ENCODE results near the gene POLN. TPM values are rescaled to one million over a fixed set of nuclear protein-coding genes. Genes with fewer than 3 reads are reported as not detected.

The POLN gene
- total RNA-seq, 1 donor from 2014 or later, result 0.29 TPM

DNA sequence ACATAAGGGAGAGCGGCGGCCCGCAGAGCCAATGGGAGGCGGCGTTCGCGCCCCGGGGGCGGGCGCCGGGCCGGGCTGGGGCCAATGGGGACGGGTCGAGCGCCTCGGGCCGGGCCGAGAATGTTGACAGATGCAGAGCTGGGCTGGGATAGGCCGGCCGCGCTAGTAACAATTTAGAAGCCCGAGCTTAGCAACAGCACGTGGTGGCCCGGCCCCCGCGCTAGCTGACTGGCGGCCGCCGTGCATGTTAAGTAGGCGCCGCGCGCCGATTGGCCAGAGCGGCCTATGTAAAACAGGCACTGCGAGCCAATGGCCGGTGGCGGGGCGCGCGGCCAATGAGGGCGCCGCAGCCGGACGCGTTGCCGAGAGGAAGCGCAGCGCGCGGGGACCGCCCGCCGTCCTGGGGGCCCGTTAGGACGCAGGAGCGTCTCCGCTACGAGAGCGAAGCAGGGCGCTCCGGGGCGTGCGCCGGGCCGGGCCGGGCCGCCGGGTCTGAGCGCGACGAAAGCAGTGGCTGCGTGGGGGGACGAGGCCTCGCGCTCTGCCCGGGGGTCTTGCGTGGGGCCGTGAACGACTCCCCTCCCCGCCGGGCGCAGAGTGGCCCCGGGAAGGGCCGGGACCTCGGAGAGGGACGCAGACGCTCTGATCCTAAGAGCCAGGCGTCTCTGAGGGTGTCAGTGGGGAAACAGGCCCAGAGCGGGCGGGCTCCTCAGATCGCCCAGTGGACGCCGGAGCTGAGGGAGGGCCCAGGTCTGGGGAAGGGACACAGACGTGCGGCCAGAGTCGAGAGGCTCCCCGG, 20.4 kb upstream of the POLN start:
- TF ChIP-seq, protein P1, sequence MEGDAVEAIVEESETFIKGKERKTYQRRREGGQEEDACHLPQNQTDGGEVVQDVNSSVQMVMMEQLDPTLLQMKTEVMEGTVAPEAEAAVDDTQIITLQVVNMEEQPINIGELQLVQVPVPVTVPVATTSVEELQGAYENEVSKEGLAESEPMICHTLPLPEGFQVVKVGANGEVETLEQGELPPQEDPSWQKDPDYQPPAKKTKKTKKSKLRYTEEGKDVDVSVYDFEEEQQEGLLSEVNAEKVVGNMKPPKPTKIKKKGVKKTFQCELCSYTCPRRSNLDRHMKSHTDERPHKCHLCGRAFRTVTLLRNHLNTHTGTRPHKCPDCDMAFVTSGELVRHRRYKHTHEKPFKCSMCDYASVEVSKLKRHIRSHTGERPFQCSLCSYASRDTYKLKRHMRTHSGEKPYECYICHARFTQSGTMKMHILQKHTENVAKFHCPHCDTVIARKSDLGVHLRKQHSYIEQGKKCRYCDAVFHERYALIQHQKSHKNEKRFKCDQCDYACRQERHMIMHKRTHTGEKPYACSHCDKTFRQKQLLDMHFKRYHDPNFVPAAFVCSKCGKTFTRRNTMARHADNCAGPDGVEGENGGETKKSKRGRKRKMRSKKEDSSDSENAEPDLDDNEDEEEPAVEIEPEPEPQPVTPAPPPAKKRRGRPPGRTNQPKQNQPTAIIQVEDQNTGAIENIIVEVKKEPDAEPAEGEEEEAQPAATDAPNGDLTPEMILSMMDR (conservative IDR thresholded peaks at IDR 0.05; ENCODE audit: low read depth, low read length), result no peak

GRCh38 chr4:2261853-2262144, 19.9 kb upstream of the POLN start, which contains the start of gene MXD4:
TSS of gene MXD4 (minus strand) at chr4:2262109. CDS start at chr4:2261980, 129 bp downstream.
- TF ChIP-seq, protein P1 (conservative IDR thresholded peaks at IDR 0.05; ENCODE audit: low read depth, low read length), result no peak
- H3K4me3 ChIP-seq (ENCODE audit: low read depth, low read length), result peak within 1 kb of the TSS; percentile 92
- no peak for DNase-seq (ENCODE audit: low read depth)

More for the DNA sequence above, 20.4 kb upstream of the POLN start:
- DNase-seq (ENCODE audit: low read depth), result peak; percentile 78
- H3K4me3 ChIP-seq (ENCODE audit: low read depth, low read length), result peak overlapping the region; percentile 82

DNA sequence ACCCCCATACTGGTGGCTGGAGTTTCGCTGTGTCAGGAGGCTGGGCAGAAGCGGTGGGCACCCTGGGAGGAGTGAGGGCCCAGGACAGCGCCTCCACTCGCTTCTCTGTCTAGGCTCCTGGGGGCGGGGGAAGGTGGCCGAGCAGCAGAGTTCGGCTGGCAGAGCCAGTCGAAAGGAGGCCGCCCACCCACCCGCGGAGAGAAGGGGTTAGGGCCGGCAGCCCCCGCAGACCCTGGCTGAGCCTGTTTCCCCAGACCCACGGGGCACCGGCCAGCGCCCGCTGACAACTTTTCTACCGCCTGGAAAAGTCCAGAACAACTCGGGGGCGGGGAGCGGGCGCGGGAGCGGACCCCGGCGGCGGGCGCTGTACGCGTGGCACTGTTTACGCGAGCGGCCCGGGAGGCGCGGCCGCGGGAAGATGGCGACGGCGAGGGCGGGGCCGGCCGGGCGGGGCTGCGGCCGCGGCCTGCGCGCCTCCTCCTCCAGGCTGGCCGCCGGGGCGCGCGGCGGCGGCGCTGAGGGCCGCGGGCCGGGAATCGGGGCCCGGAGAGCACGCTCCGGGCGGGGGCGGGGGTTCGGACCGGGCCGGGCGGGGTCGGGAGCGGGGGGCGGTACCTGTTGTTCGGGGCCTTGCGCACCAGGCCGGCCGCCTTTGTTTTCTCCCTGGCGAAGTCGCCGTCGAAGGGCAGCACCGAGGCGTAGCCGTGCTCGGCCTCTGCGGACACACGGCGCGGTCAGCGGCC, 19.4 kb upstream of the POLN start:
- DNase-seq (ENCODE audit: low read depth), result no peak
- peak overlapping the region; percentile 92 for H3K4me3 ChIP-seq (ENCODE audit: low read depth, low read length)
- TF ChIP-seq, protein P1 (conservative IDR thresholded peaks at IDR 0.05; ENCODE audit: low read depth, low read length), result no peak

DNA sequence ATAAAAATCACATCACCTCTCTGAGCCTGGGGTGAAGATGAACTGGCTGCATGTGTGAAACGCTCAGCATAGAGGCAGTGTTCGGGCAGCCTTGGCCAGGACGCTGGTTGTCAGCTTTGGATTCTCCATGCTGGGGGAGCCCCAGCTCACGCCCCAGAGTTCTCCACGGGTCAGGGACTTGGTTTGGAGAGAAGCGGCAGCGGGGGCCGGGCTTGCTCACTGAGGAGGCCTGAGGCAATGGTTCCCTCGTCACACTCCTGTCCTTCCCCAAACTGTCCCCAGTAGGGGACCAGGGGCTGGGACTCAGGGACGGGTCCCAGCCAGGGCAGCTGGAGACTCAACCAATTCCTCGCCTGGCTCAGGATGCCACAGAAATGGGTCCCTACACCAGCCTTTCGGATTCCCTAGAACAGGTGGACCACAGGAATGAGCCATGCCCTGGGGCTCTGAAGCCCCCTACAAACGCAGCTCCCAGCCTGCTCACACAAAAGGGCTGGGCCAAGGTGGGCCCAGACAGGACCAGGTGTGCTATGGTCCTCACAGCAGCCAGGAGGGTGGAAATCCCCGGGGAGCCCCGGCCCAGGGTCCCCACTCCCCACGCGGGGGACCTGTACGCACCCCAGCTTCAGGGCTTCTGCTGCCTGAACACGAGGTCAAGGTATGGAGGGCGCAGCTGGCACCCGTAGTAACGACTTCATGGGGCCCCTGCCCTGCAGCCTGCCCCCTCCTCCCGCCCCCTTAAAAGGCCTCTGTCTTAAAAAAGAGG, 18.6 kb upstream of the POLN start:
- peak overlapping the region; percentile 92 for H3K4me3 ChIP-seq (ENCODE audit: low read depth, low read length)
- DNase-seq (ENCODE audit: low read depth), result no peak
- TF ChIP-seq, protein P1 (conservative IDR thresholded peaks at IDR 0.05; ENCODE audit: low read depth, low read length), result no peak

GRCh38 chr4:2259541-2260343, 17.8 kb upstream of the POLN start:
- TF ChIP-seq, protein P1 (conservative IDR thresholded peaks at IDR 0.05; ENCODE audit: low read depth, low read length), result no peak
- H3K4me3 ChIP-seq (ENCODE audit: low read depth, low read length), result peak overlapping the region; percentile 92
- no peak for DNase-seq (ENCODE audit: low read depth)

DNA sequence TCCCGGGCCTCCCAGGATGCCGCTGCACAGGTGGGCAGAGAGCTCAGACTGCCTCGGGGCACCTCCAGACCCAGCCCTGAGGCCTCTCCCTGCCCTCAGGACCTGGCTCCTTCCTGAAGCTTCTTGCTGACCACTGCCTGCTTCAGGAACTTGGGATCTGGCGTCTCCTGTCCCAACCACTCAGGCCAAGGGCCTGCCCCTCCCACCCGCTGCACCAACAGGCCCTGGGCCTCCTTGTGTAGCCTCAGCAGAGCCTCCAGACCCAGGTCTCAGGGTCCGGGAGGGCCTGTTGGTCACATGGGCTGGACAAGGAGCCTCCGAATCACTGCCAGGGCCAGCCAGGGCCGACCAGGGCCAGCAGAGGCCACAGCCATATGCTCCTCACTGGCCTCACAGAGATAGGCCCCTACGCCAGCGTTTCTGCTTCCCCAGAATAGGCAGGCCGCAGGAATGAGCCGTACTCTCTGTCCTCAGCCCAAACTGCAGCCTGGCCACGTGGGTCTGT, 17.2 kb upstream of the POLN start:
- TF ChIP-seq, protein P1 (conservative IDR thresholded peaks at IDR 0.05; ENCODE audit: low read depth, low read length), result no peak
- no peak for DNase-seq (ENCODE audit: low read depth)
- no peak overlapping the region for H3K4me3 ChIP-seq (ENCODE audit: low read depth, low read length)
